HG02870 (cell line): ENCODE results near the gene PLEKHG5.

Source experiments
- ATAC-seq: cut with Tn5 transposase; IDR thresholded peaks from one replicate; pipeline ENCODE4 v1.9.1; 2021; ENCODE audit warnings: mild to moderate bottlenecking, moderate library complexity; ENCODE audit not compliant: unreplicated experiment

PLEKHG5 gene

GRCh38 chr1:6509919-6510291, 18.4 kb upstream of the PLEKHG5 start:
- ATAC-seq, result no peak

GRCh38 chr1:6509220-6509918, 17.9 kb upstream of the PLEKHG5 start:
- ATAC-seq, result no peak

- no peak for ATAC-seq
These were observed 17.3 kb upstream of the PLEKHG5 start for GRCh38 chr1:6508816-6509189.

- ATAC-seq, result no peak
These were observed 16.8 kb upstream of the PLEKHG5 start for GRCh38 chr1:6508154-6508815.

- no peak for ATAC-seq
These were observed 16.0 kb upstream of the PLEKHG5 start for GRCh38 chr1:6507461-6507911.

GRCh38 chr1:6507037-6507428, 15.6 kb upstream of the PLEKHG5 start:
- no peak for ATAC-seq

GRCh38 chr1:6506210-6507036, 15.0 kb upstream of the PLEKHG5 start:
- no peak for ATAC-seq

GRCh38 chr1:6505367-6506209, 14.1 kb upstream of the PLEKHG5 start:
- ATAC-seq, result no peak

GRCh38 chr1:6504887-6505286, 13.4 kb upstream of the PLEKHG5 start:
- no peak for ATAC-seq

GRCh38 chr1:6503884-6504602, 12.6 kb upstream of the PLEKHG5 start:
- no peak for ATAC-seq

GRCh38 chr1:6502000-6502891, 10.8 kb upstream of the PLEKHG5 start:
- no peak for ATAC-seq

GRCh38 chr1:6501279-6501813, 9.9 kb upstream of the PLEKHG5 start:
- ATAC-seq, result no peak

- no peak for ATAC-seq
These were observed 9.2 kb upstream of the PLEKHG5 start for GRCh38 chr1:6500544-6501278.

GRCh38 chr1:6499296-6499695, 7.8 kb upstream of the PLEKHG5 start:
- ATAC-seq, result no peak

GRCh38 chr1:6498576-6499111, 7.2 kb upstream of the PLEKHG5 start:
- no peak for ATAC-seq

- ATAC-seq, result no peak
These were observed 6.6 kb upstream of the PLEKHG5 start for GRCh38 chr1:6497867-6498575.

GRCh38 chr1:6497215-6497866, 5.9 kb upstream of the PLEKHG5 start:
- no peak for ATAC-seq
